Inflammatory macrophage (primary cell): ENCODE data around the gene G3BP2.

Source experiments
- DNase-seq, 2 donors: peaks; one replicate each; pipeline ENCODE4 v3.0.0-alpha.2; 2020 to 2022

Gene G3BP2

DNA sequence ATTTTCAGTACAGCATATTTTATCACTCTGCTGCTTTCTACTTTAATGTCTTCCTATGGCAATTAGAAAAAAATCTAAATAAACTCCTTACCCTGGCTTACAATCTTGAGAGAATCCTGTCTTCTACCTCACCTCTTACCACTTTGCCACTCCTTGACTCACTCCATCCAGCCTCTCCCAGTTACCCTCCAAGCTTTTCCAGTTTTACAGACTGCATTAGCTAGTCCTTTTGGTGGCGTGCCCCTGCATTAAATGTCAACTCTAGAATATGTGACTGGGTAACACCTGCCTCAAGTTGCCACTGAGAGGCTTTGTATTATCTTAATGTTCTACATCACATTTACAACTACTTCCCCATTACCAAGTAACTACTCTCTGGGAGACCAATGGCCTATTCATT lies 35.4 kb downstream of the G3BP2 start:
- no peak for DNase-seq

DNA sequence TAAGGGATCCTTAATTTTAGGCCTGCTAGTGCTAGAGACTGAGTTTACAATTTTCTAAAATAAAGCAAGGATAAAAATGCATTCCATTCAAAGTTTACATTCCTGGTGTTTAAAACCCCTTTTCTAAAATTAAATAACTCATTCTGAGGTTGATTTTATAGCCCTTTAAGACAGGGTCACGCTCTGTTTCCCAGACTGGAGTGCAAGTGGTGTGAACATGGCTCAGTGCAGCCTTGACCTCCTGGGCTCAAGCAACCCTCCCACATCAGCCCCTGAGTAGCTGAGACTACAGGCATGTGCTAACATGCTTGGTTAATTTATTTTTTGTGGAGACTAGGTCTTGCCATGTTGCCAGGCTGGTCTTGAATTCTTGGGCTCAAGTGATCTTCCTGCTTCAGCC lies 36.0 kb downstream of the G3BP2 start:
- no peak for DNase-seq

DNA sequence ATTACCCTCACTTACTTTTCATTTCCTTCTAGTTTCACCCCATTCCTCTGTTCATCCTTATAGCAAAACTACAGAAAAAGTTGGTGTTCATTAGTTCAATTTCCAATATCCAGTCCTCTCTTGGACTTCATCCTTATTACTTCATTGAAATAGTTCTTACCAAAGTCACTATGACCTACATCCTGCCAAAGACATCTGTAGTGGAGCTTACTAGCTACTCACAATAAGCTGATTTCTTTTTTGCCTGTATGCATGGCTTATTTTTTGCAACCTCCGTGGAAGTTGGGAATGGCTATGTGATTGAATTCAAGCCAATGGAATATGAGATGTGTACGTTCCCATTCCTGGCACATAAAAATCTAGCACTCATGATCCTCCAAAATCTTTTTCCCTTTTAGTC lies 38.3 kb downstream of the G3BP2 start:
- no peak for DNase-seq

DNA sequence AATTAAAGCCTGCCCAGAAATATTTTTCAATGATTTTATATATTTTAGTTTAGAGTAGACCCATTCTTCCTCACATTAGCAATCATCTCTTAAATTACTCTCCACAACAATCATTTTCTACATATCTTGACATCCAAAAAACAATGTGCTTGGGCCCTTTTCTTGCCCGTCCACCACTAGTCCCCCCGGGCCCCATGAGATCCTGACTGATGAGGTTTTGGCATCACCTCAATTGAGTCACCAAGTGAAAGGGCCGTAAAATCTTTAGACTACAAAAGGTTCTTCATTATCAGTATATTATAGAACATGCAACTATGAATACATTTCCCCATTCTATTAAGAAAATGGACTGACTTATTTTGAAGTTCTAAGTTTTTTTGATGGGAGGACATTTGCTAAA lies 38.9 kb downstream of the G3BP2 start:
- DNase-seq = no peak

DNA sequence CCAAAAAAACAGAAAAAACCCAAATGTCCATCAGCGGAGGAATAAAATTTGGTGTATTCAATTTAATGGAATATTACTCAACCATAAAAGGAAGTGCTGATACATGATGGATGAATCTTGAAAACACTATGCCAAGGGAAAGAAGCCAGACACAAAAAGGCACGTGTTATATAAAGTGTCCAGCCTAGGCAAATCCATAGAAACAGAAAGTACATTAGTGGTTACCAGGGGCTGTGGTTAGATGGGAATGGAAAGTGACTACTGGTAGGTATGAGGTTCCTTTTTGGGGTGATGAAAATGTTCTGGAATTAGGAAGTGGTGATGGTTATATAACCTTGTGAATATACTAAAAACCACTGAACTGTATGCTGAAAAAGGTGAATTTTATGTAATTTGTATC lies 39.4 kb downstream of the G3BP2 start:
- peak in 1 of 2 donors; percentile 2 for DNase-seq

DNA sequence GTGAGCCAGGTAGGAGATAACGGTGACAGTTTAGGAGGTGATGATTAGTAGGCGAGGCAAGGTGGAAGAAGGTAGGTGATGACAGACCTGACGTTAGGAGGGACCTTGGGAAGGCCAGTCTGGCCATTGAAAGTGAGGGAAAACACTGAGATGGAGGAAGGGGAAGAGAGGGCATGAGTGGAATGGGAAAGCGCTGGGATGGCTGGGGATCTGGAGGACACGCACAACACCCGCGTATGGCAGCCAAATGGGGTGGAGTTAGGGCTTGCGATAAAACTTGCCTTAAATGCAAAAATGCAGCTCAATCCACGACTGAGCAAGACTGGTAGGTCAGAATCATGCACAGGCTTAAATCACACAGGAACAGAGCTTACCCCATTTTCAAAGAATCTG lies 42.3 kb downstream of the G3BP2 start:
- no peak for DNase-seq

DNA sequence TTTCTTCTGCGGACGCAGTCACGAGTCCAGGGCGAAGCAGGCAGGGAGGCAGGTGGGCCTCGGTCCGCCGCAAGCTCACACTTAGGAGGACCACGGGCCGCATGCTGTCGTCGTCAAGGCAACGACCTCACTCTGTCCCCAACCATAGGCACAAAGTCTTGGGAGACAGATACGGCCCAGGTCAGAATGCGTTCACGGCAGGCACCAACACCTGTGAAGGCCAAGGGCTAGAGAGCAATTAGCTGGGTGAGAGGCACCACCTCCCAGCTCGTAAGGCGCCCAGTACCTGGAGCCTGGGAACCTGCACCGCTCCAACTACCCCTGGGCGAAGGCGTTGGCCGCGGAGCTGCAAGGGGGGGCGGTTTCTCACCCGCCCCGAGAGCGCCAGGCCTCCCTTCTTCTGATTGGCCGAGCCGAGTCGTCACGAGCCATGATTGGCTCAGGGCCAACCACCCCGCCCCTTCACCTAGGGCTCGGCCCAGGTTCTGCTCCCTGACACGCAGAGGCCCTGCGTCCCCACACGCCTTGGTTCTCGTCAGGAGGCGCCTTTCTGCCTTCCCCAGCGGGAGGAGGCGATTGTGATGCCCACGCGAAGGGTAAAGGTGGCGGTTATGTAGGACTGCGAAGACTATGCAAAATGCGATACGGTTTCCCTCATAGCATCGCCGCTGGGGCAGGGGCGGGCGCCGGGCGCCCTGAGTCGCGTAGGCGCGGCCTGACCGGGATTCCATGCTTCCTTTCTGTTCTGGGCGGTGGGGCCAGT lies 42.9 kb downstream of the G3BP2 start, which contains the start of gene CDKL2:
Gene CDKL2, minus strand, starts transcription at position 355 of the 763 bp plus-strand sequence. CDS start 4,540 bp downstream, outside the sequence.
- DNase-seq = peak; percentile 74 to 84

DNA sequence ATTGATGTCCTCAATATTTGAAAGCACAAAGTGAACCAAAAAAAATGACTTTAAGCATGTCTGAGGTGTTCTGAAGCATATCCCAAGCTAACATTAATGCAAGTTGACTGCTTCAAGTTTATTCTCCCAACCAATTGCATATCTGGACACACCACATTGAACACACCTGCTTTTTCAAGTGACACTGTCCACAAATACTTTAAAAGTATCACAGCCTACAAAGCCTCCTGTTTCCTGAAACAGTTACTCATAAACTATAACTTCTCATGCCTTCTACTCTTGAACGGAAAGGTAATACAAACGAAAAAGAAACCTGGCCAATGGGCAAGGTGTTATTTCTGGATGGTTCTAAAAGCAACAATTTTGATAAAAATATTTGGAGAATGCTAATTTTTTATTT lies 44.0 kb downstream of the G3BP2 start:
- no peak for DNase-seq

DNA sequence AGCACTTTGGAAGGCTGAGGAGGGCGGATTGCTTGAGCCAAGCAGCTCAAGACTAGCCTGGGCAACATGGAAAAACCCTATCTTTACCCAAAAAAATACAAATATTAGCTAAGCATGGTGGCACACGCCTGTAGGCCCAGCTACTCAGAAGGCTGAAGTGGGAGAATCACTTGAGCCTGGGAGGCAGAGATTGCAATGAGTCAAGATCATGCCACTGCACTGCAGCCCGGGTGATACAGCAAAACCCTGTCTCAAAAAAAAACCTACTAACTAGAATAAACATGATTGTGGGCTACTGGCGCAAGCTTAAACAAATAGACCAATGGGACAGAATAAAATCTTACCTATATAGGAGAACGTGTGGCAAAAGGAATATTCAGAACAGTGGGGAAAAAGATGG lies 50.2 kb downstream of the G3BP2 start:
- DNase-seq = peak in 1 of 2 donors; percentile 53

DNA sequence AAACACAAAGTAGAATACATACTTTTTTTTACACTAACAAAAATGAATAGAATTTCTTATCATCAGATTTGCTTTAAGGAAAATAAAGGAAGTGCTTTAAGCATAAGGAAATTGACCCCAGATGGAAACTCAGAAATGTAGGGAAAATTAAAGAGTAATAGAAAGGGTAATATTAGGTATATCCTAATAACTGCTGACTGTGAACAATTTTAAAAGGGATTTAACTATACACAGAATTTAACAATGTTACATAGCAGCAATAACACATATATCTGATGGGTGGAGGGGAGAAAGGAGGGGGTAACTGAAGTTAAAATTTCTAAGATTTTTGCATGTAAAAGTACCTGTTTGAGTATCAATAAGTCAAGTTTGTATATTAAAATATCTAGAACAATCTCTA lies 51.5 kb downstream of the G3BP2 start:
- DNase-seq = no peak

DNA sequence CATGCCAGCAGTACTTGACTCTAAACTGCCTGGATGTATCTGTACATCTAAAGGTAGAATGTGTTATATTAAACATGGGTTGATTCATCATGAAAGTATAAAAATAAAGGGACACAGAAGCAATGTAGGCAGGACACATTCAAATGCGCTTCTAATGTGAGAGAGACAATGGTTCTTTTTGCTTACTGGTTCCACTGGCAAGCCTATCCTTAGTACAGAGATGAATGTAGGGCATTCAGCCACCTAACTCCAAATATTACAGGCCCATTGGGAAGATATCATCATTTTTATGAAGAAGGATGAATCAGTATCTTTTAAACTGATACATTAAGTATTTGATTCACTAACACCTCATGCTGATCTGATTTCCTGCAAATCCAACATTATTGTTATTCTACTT lies 60.9 kb downstream of the G3BP2 start:
- DNase-seq = no peak

DNA sequence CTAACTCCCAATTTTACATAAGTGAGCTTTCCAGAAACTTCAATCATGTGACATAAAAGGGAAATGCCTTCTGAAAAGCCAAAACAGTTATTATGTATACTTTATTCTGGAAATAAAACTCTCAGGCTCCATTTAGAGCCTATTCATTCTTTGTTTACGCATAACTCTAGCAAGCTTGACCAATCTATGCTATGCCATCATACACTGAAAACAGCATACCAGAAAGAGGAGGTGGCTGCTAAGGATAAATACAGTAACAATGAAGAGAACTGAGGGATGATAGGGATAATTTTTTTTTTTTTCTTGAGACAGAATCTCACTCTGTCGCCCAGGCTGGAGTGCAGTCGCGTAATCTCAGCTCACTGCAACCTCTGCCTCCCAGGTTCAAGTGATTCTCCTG lies 67.3 kb downstream of the G3BP2 start:
- no peak for DNase-seq

DNA sequence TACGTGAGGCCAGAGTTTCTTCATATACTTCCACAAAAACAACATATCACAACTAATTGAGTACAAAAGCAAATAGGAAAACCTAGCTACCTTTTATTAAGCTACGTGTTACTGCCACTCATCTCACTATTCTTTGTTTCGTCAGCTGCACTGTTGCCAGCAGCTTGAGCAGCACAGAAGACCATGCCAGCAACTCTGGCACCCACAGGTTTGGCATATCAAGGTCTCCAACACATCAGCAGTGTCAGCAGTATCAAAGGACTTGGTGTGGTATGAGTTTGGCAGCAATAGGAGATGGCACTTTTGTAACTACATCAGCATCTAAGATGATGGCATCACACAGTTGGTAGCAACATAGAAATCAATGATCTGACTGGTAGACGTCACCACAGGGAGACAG lies 73.6 kb downstream of the G3BP2 start:
- no peak for DNase-seq

DNA sequence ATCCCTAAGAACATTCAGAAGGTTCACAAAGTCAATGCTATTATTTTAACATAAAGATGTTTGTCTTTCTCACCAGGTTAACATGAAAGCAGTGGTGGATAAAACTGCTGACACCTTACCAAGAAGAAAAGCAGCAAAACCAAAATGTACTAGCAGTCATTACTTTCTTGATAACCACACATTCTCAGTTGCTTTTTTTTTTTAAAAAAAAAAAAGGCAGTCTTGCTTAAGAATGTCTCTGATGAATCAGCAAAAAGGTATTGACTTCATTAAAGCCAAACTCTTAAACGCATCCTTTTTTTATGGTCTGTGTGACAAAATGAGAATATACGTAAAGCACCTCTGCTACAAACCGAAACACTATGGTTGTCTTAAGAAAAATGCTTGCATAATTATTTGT lies 74.8 kb downstream of the G3BP2 start:
- DNase-seq = peak in 1 of 2 donors; percentile 40

DNA sequence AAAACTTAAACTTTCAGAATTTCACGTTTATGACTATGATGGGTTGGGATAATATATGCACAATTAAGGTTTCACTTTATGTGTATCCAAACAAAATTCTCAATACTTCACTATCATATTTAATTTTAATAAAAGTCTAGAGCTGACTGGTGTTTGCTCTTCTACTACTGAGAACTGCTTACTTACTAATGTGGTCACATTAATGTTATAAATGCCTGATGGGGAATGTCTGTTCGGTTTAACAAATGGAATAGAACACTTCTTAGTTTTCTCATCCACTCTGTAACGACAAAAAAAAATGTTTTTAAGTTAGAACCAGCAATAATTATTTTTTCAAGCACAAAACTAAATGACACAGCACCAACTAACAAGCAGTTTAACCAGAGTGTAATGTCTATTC lies 77.2 kb downstream of the G3BP2 start:
- no peak for DNase-seq

DNA sequence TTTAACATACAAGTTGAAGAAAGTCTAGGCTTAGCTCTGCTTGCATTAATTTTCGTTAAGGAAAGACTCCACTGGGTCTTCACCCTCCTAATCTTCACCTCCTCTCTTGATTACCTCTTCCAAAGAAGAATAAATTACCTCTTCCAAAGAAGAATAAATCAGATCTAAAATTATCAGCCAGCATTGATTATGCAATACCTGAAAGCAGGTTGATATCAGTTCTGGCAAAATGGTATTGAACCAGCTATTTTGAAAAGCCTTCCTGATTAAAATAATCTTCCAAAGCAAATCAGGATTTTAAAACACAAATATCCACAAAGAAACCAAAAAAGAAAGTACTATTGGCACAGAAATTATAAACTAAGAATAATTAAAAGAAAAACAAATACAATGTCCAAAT lies 79.8 kb downstream of the G3BP2 start:
- no peak for DNase-seq
